Activated T-cell treated with anti-CD3 and anti-CD28 coated beads for 4 hours (primary cell): Measurements from ENCODE around the gene GFPT2.

Experiments used
- DNase-seq: peaks from one replicate; pipeline ENCODE4 v3.0.0-alpha.2; 2020

GFPT2 gene

GRCh38 chr5:180350711-180351465 lies 2.2 kb downstream of the GFPT2 start:
- no peak for DNase-seq

DNA sequence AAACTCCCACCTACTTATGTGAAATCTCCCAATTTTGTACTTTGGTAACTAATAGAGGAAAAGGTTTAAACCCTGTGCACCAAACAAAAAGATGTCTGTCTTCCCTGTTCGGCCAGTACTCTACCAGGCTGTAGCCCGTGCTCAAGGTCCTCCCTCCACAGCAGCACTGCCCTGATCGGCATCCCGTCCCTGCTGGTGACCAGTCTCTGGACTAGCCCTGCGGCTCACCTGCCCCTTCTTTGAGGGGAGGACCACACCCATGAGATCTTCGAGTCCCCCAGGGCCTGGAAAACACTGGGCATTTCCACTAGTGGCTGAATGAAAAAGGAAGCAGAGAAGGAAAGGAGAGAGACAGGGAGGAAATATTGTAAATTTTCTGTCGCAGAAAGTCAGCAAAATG lies 2.8 kb downstream of the GFPT2 start:
- DNase-seq = no peak

- DNase-seq = no peak
Observed at GRCh38 chr5:180349391-180349790, 3.7 kb downstream of the GFPT2 start.

- DNase-seq = no peak
Observed at GRCh38 chr5:180348336-180348735, 4.8 kb downstream of the GFPT2 start.

GRCh38 chr5:180347702-180348101 lies 5.4 kb downstream of the GFPT2 start:
- DNase-seq = no peak

DNA sequence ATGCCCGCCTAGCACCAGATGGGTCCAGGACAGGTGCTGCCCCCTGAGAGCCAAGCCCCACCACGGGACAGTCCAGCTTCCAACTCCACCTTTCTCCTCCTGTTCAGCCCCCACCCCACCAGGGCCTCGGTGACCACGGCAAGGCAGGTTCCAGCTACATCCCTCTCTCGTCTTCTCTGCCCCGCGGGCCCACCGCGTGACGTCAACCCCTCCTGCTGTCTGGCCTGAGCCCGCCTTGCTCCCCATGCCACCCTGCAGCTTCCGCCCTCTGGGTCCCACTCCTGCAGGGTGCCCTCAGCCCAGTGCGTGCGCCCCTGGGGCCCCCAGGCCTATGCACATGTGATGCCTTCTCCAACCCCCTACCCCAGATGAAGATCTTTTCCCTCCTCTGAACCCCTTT lies 6.8 kb downstream of the GFPT2 start:
- no peak for DNase-seq

DNA sequence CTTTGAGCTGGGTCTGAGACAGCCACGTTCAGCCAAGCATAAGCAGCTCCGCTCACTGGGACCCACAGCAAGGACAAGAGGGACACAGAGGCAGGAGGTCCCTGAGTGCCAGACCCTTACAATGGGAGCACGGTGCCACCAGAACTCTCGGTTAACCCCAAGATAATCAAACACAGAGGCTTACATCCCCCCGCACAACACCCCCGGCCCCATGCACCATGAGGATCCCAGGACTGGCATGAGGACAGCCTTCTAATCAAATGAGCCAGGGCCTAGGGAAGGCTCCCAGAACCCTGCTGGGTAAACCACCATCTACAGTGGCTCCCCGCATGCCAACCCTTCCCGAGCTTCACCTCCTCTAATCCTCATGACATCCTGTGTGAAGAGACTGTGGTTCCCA lies 7.4 kb downstream of the GFPT2 start:
- DNase-seq = no peak

DNA sequence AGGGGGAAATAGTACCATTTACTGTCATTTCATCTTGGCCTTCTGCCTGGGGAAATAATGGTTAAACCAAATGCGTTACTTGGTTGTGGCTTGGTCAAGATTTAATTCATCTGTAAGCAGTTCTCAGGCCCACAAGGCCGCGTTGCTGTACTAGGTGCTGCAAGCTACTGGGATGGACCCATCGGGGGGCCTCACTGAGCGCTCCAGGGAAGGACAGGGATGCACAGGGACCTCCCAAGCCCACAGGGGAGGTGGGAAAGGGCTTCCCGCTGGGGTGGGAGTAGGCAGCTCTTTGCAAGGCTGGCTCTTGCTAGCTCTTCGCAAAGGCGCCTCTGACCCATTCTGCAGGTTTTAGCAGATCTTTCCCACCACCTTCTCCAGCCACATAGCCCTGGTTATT lies 8.0 kb downstream of the GFPT2 start:
- no peak for DNase-seq

- DNase-seq = no peak
Observed at GRCh38 chr5:180344696-180344999, 8.5 kb downstream of the GFPT2 start.

GRCh38 chr5:180343831-180344695 lies 9.1 kb downstream of the GFPT2 start:
- no peak for DNase-seq

DNA sequence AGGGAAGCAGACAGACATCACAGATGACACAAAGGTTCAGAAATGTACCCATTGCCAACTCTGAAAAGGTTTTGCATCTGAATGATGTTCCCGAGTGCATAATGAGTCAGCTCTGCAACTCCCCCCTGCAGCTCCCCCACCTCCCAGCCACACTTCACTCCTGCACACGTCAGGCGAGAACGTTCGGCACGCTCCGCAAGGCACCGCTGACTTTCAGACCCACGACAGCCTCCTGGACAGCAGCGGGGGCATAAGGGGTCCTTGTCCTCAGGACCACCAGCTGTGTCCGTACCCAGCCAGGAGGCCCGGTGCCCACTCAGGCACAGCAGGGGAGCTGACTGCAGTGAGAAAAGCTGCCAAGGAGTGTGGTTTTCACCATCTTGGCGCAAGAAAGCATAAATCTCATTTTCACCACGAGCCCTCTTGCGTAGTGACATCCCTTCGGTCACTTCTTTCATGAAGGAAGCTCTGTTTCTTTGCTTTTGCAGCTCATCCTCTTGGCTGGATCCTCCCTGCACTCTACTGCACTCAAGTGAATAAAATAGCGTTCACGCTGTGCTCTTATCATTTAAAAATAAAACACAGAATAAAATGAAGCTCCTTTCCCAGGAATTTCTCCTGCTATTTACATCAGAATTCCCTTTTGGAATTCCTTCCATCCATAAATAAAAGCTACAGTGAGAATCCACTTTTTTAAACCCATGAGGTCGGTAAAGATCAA lies 9.9 kb downstream of the GFPT2 start:
- no peak for DNase-seq

DNA sequence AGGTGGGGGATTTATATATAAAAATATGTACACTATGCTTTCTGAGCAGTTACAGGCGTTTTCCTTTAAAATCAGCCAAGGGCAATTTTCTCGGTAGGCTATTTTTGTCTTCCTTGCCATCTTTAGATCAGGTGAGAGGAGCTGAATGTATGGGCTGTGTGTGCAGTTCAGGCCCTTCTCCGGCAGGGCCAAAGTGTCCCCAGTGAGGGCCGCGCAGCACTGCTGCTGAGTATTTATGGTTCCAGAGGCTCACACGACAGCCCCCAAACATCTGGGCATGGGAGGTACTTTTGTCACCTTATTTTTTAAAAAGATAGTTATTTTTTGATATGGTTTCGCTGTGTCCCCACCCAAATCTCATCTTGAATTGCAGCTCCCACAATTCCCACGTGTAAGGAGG lies 11.5 kb downstream of the GFPT2 start:
- no peak for DNase-seq

DNA sequence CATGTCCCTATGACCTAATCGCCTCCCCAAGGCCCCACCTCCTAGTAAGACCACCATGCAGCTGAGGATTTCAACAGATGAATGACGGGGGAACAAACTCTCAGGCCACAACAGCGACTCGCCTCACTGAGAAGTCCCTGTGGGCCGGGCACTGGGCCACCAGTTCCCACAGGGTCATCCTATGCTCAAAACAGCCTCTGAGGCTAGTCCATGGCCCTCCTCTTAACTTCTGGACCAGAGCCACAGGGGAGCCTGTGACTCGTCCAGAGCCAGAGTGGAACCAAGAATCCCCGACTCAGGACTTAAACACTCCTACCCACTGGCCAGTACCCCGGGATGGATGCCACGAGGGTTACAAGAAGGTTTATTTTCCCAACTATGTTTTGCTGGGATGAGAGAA lies 12.3 kb downstream of the GFPT2 start:
- DNase-seq = no peak

- DNase-seq = no peak
Observed at GRCh38 chr5:180339583-180340183, 13.5 kb downstream of the GFPT2 start.

- no peak for DNase-seq
Observed at GRCh38 chr5:180338001-180338707, 15.0 kb downstream of the GFPT2 start.

GRCh38 chr5:180336234-180337020 lies 16.7 kb downstream of the GFPT2 start:
- DNase-seq = no peak

DNA sequence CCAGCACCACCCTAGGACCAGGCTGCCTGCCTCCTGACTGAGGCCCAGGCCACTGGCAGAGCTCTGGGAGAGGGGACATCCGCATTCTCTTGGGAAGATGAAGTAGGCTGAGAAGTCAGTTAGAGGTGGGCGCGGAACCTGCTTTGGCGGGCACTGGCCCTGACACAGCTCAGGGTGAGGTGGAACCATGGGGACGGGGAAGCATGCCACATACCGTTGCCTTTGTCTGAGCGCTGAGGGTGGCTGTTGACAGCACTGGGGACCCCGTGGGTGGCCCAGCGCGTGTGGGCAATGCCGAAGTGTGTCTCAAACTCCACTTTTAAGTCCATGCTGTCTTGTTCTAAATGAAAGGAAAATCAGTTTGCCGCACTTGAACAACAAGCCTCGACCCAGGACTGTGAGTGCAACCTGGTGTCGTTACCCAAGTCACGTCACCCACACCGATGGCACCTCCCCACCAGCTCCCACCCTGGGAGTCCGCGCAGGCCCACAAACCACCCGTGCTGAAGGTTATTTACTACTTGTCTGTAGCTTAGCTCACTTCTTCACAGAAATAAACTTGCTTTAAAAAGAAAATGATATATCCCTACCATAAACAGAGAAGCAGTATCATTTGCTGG lies 17.4 kb downstream of the GFPT2 start:
- DNase-seq = no peak

GRCh38 chr5:180334751-180335613 lies 18.2 kb downstream of the GFPT2 start:
- DNase-seq = no peak

DNA sequence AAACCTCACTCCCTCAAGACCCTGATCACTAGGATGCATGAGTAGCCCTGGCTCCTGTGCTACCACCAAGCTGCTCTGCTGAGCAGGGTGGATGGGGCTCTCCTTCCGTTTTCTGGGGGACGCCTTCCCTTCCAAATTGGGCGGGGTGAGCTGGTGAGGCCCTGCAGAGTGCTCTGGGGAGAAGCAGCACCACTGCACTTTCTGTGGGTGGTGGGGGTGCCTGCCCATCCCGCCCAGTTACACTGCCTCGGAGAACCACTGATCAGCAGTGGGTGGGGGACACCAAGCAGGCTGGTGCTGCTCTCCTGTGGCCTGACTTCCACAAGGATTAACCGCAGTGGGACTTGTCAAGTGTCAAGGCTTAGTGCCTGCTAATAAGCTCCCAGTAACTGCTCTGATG lies 19.0 kb downstream of the GFPT2 start:
- DNase-seq = no peak

- DNase-seq = no peak
Observed at GRCh38 chr5:180333661-180334060, 19.5 kb downstream of the GFPT2 start.
